WERI-Rb-1 (cell line): ENCODE measurements around the gene ALG12.

Experiments
- DNase-seq: peaks from one replicate; pipeline ENCODE4 v3.0.0-alpha.2; 2020
- H3K27ac ChIP-seq: fragments of 250-450 bp; sonication (Bioruptor Pico); 2 replicates; pipeline ENCODE4 v1.5.1; 2020; ENCODE audit warnings: mild to moderate bottlenecking, moderate library complexity
- H3K27me3 ChIP-seq: fragments of 250-450 bp; sonication (Bioruptor Pico); 2 replicates; pipeline ENCODE4 v1.5.1; 2021; ENCODE audit warnings: mild to moderate bottlenecking, low read depth, moderate library complexity; ENCODE audit not compliant: insufficient read depth, severe bottlenecking
- H3K36me3 ChIP-seq: fragments of 250-450 bp; sonication (Bioruptor Pico); 2 replicates; pipeline ENCODE4 v1.5.1; 2020; ENCODE audit warnings: mild to moderate bottlenecking, moderate library complexity
- H3K4me3 ChIP-seq: 2 replicates; pipeline ENCODE4 v1.5.1; 2011; ENCODE audit warnings: low read depth, mild to moderate bottlenecking, control low read depth, low read length
- H3K9me3 ChIP-seq: fragments of 250-450 bp; sonication (Bioruptor Pico); 2 replicates; pipeline ENCODE4 v1.5.1; 2021; ENCODE audit warnings: mild to moderate bottlenecking, moderate library complexity; ENCODE audit not compliant: severe bottlenecking
- TF ChIP-seq, protein P1 (sequence below): IDR thresholded peaks from 2 replicates; pipeline ENCODE4 v1.5.1; 2011; ENCODE audit warnings: low read depth, mild to moderate bottlenecking, control low read depth, inconsistent platforms, low read length

ALG12 gene

GRCh38 chr22:49871482-49871881, 46.8 kb downstream of the ALG12 start:
- Histone ChIP-seq H3K9me3 (peaks cover 5% of the 10 kb centered on the region), H3K27ac (no peak overlapping the region), H3K4me3 (no peak overlapping the region), H3K27me3 (no peaks in the 10 kb centered on the region), H3K36me3 (peaks cover 19% of the 10 kb centered on the region)
- TF ChIP-seq, protein P1, sequence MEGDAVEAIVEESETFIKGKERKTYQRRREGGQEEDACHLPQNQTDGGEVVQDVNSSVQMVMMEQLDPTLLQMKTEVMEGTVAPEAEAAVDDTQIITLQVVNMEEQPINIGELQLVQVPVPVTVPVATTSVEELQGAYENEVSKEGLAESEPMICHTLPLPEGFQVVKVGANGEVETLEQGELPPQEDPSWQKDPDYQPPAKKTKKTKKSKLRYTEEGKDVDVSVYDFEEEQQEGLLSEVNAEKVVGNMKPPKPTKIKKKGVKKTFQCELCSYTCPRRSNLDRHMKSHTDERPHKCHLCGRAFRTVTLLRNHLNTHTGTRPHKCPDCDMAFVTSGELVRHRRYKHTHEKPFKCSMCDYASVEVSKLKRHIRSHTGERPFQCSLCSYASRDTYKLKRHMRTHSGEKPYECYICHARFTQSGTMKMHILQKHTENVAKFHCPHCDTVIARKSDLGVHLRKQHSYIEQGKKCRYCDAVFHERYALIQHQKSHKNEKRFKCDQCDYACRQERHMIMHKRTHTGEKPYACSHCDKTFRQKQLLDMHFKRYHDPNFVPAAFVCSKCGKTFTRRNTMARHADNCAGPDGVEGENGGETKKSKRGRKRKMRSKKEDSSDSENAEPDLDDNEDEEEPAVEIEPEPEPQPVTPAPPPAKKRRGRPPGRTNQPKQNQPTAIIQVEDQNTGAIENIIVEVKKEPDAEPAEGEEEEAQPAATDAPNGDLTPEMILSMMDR: no peak
- no peak for DNase-seq

- no peak overlapping the region for H3K4me3 ChIP-seq
Observed at GRCh38 chr22:49869845-49870712, 48.2 kb downstream of the ALG12 start.

GRCh38 chr22:49869086-49869830, 49.0 kb downstream of the ALG12 start:
- peaks cover 16% of the 10 kb centered on the region for H3K36me3 ChIP-seq
- no peaks in the 10 kb centered on the region for H3K27me3 ChIP-seq
- H3K27ac ChIP-seq: no peak overlapping the region
- peaks cover 5% of the 10 kb centered on the region for H3K9me3 ChIP-seq
- no peak for DNase-seq
- TF ChIP-seq, protein P1: no peak
- H3K4me3 ChIP-seq: no peak overlapping the region

More at GRCh38 chr22:49869845-49870712, 48.2 kb downstream of the ALG12 start:
- DNase-seq: no peak
- Histone ChIP-seq H3K27ac (no peak overlapping the region), H3K36me3 (peaks cover 16% of the 10 kb centered on the region), H3K27me3 (no peaks in the 10 kb centered on the region), H3K9me3 (peaks cover 5% of the 10 kb centered on the region)
- TF ChIP-seq, protein P1: no peak

- no peak for DNase-seq
- peaks cover 16% of the 10 kb centered on the region for H3K36me3 ChIP-seq
- no peak overlapping the region for H3K4me3 ChIP-seq
- H3K27me3 ChIP-seq: no peaks in the 10 kb centered on the region
- TF ChIP-seq, protein P1: no peak
- peaks cover 5% of the 10 kb centered on the region for H3K9me3 ChIP-seq
- no peak overlapping the region for H3K27ac ChIP-seq
Observed at GRCh38 chr22:49867303-49868265, 50.7 kb downstream of the ALG12 start.

GRCh38 chr22:49866646-49867045, 51.6 kb downstream of the ALG12 start:
- TF ChIP-seq, protein P1: no peak
- peaks cover 5% of the 10 kb centered on the region for H3K9me3 ChIP-seq
- no peak overlapping the region for H3K4me3 ChIP-seq
- H3K36me3 ChIP-seq: peaks cover 12% of the 10 kb centered on the region
- no peaks in the 10 kb centered on the region for H3K27me3 ChIP-seq
- H3K27ac ChIP-seq: no peak overlapping the region
- no peak for DNase-seq
